ENCODE data around the gene LPIN1.

Gene LPIN1, protein sequence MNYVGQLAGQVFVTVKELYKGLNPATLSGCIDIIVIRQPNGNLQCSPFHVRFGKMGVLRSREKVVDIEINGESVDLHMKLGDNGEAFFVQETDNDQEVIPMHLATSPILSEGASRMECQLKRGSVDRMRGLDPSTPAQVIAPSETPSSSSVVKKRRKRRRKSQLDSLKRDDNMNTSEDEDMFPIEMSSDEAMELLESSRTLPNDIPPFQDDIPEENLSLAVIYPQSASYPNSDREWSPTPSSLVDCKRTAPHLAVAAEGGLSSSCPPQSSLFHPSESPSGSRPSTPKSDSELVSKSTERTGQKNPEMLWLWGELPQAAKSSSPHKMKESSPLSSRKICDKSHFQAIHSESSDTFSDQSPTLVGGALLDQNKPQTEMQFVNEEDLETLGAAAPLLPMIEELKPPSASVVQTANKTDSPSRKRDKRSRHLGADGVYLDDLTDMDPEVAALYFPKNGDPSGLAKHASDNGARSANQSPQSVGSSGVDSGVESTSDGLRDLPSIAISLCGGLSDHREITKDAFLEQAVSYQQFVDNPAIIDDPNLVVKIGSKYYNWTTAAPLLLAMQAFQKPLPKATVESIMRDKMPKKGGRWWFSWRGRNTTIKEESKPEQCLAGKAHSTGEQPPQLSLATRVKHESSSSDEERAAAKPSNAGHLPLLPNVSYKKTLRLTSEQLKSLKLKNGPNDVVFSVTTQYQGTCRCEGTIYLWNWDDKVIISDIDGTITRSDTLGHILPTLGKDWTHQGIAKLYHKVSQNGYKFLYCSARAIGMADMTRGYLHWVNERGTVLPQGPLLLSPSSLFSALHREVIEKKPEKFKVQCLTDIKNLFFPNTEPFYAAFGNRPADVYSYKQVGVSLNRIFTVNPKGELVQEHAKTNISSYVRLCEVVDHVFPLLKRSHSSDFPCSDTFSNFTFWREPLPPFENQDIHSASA

DNA sequence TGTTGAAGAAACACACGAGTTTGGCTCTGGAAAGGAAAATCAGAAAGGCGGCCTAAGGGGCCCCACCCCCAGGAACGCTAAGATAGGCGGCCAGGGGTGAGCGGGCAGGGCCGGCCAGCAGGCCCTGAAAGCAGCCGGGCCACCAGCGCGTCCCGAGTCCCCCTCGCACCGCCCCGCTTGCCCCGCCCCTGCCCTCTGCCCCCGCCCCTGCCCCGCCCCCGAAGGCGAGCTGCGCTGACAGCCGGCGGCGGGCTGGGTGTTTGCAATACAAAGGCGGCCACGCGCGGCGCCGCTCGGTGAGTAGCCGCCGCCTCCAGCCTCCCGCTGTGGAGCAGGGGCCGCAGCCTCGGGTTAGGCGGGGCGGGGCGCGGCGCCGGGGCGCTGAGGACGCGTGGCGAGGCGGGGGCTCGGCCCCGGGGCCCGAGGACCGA is at the start of gene LPIN1:
LPIN1 (plus strand) TSS at position 257 of the 431 bp plus-strand sequence. CDS start 18,910 bp downstream, outside the sequence.
- peak; percentile 95 for DNase-seq (ENCODE audit: low spot score)
- TF ChIP-seq, protein P1, sequence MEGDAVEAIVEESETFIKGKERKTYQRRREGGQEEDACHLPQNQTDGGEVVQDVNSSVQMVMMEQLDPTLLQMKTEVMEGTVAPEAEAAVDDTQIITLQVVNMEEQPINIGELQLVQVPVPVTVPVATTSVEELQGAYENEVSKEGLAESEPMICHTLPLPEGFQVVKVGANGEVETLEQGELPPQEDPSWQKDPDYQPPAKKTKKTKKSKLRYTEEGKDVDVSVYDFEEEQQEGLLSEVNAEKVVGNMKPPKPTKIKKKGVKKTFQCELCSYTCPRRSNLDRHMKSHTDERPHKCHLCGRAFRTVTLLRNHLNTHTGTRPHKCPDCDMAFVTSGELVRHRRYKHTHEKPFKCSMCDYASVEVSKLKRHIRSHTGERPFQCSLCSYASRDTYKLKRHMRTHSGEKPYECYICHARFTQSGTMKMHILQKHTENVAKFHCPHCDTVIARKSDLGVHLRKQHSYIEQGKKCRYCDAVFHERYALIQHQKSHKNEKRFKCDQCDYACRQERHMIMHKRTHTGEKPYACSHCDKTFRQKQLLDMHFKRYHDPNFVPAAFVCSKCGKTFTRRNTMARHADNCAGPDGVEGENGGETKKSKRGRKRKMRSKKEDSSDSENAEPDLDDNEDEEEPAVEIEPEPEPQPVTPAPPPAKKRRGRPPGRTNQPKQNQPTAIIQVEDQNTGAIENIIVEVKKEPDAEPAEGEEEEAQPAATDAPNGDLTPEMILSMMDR (IDR thresholded peaks at IDR 0.05; ENCODE audit: extremely low read depth, insufficient read depth, missing control alignments), result peak; percentile 28
- in situ Hi-C loops (cut with MboI; ENCODE audit: low pct_unique_long_range_greater_than_20kb, low sequenced_read_pairs, unreplicated experiment), result no loop called here

DNA sequence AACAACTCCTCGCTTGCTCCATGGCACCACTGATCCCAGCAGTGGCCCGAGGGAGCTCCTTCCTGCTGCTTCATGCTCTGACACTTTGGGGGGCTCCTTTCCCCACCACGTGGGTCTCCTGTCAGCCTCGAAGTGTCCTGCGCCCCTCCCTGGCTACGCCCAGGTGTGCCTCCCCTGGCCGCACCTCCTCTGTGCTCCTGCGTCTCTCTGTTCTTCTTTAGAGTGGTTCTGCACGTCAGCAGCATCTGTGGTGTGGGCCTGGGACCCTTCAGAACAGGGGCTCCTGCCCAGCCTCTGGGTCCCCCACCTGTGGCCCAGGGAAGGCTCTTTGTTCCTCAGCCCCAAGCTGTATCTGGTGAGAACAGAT is 49.7 kb upstream of the LPIN1 start:
- DNase-seq (ENCODE audit: low spot score), result no peak
- TF ChIP-seq, protein P1 (IDR thresholded peaks at IDR 0.05; ENCODE audit: extremely low read depth, insufficient read depth, missing control alignments), result no peak
- in situ Hi-C loops (cut with MboI; ENCODE audit: low pct_unique_long_range_greater_than_20kb, low sequenced_read_pairs, unreplicated experiment), result loop anchor here (25.0 kb wide), 1 partner anchor 1316 kb away; no protein-coding TSS in a partner anchor

DNA sequence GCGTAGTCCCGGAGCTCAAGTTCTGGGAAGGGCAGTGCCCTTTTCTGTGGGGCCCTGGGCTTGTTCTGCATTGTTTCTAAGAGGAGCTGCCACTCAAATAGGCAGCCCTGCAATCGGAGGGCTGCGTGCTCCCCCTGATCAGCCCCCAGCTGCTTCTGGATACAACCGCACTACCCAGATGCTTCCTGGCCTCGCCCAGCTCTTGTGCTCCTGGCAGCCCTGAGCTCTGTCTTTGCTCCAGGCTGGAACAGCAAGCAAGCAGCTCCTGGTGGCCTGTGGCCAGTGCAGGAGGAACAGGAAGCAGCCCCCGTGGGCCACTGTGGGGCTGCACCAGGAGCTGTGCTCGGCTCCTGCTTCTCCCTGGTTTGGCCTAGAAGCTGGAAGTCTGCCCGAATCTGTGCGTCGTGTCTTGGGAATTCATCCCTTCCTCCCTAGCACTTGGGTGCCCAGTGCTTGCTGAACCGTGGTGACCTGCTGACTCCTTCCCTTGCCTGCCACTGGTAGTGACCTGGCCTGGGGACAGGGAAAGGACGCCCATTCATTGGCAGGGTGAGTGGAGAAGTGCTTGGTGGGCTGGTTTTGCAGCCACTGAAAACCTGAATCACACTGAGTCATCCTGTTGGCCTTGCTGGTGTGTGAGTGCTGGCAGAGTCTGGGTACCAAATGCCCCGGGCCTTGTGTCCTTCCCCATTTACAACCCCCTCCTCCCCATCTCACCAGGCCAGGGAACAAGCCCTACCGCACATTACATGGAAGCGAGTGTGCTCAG is 49.1 kb upstream of the LPIN1 start:
- no peak for DNase-seq (ENCODE audit: low spot score)
- TF ChIP-seq, protein P1 (IDR thresholded peaks at IDR 0.05; ENCODE audit: extremely low read depth, insufficient read depth, missing control alignments), result no peak
- in situ Hi-C loops (cut with MboI; ENCODE audit: low pct_unique_long_range_greater_than_20kb, low sequenced_read_pairs, unreplicated experiment), result loop anchor here (25.0 kb wide), 1 partner anchor 1315 kb away; no protein-coding TSS in a partner anchor

DNA sequence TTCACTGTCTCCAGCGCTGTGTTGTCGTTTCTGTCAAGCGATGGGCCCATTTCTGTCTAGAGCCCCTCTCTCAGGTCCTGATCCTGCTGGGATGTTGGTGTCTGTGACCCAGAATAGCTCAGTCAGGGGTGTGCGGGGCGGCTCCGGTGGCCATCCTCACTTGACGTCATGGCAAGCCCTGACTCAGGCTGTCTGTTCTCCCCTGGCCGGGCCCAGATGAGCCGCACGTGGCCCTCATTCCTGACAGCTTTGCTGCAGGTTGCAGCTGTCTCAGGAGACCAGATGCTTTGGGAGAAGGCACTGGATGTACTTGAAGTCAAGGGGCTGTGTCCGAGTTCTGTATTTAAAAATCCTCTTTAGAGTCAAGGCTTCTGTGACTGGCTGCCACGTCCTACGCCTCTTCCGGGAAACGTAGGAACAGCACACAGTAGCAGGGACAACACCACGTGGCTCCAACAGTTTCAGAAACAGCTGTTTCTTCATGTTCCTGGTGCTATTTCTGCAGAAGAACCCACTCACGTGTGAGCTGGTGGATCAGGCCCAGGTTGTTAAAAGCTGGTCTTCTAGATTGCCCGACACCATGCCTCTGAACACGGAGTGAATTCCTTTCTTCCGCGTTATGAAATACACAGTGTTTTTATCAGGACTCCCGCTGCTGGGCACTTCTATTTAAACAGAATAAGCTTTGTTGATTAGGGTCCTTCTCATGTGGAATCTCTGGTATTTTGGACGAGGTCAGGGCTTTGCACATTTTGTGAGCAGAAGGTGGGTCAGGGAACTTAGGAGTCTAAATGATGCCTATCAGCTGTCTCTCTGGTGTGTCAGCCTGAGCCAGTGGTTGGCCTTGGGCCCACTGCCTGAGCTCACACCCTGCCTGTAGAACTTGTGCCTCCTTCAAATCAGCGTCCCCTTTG is 48.2 kb upstream of the LPIN1 start:
- no peak for DNase-seq (ENCODE audit: low spot score)
- TF ChIP-seq, protein P1 (IDR thresholded peaks at IDR 0.05; ENCODE audit: extremely low read depth, insufficient read depth, missing control alignments), result no peak
- in situ Hi-C loops (cut with MboI; ENCODE audit: low pct_unique_long_range_greater_than_20kb, low sequenced_read_pairs, unreplicated experiment), result loop anchor here (25.0 kb wide), 1 partner anchor 1314 kb away; no protein-coding TSS in a partner anchor

DNA sequence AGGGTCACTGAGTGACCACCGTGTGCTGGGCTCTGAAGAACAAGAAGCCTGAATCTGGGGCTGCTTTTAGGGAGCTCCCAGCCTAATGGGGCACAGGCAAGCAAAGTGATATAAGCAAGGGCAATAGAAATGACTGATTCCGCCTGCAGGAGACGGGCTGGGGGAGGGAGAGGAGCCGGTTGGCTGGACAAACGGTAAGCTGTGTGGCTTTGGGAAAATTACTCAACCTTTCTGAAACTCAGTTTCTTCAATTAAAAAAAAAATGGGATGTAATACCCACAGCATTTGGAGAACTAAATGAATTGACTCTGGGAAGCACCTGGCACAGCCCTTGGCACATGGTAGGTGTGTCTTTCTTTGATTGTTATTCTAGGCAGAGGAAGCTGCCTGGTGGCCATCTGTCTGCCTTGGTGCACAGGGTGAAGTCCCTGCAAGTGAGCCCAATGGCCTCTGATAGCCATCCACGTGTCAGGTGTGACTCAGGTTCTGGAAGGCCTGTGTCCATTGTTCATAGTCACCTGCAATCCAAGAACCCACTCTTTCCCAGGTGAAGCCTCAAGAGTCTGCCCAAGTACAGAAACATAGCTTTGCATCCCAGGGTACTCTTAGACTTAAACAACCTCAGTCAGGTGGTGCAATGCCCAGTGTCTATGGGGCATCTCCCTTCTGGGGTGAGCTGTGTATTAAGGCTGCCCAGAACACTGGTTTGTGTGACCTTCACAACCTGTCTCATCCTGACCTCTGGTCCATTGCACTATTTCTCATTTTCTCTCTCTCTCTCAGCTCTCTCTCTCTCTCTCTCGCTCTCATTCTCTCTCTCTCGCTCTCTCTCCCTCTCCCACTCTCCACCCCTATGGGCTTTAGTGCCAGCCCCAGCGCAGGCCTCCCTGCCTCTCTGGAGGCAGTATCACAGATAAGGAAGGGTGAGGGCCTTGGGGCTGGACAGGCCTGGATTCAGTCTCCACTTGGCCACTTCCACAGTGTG is 46.5 kb upstream of the LPIN1 start:
- no peak for DNase-seq (ENCODE audit: low spot score)
- TF ChIP-seq, protein P1 (IDR thresholded peaks at IDR 0.05; ENCODE audit: extremely low read depth, insufficient read depth, missing control alignments), result no peak
- in situ Hi-C loops (cut with MboI; ENCODE audit: low pct_unique_long_range_greater_than_20kb, low sequenced_read_pairs, unreplicated experiment), result loop anchor here (25.0 kb wide), 1 partner anchor 1312 kb away; no protein-coding TSS in a partner anchor
